ENCODE results near the gene CXorf38. TPM values are rescaled to one million over a fixed set of nuclear protein-coding genes. Genes with fewer than 3 reads are reported as not detected.

Gene CXorf38
- total and polyA plus RNA-seq, 2 experiments from 2014 or later, result 6.1 to 11.3 TPM

DNA sequence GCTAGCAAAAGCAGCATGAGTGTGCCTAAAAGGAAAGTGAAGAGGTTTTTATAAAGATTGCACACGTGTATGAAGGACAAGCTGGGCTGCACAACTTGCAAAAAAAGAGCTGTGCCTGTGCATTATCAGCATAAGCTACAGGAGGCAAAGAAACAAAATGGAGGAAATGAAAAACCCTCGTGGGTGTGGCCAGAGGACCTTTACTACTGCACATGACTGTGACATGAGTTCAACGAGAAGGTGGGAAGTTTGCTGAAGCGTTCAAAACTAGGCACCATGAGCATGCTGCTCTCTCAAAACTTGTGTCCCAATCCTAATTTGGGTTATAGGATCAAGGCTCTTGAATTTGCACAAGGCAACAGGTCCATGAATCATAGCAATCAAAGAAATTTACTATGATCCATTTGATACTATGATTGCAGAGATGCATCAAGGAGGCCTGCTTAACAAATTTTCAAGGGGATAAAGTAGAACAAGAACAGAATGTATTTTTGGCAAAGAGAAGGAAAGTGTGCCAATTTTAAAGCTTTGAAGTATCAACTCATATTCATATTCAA is 38.1 kb upstream of the CXorf38 start:
- 67% methylated on average over 4 of the region's 4 CpGs for WGBS (ENCODE audit: low lambda C conversion rate, missing lambda C conversion rate)
- no peaks in the 10 kb centered on the region for H3K27me3 ChIP-seq
- no peaks in the 10 kb centered on the region for H3K4me1 ChIP-seq (ENCODE audit: insufficient read depth)

GRCh38 chrX:40684092-40684491 is 36.7 kb upstream of the CXorf38 start:
- no peaks in the 10 kb centered on the region for H3K36me3 ChIP-seq (replicated peaks; ENCODE audit: insufficient read depth, low read depth)
- 75% methylated on average over 1 of the region's 1 CpG for WGBS (ENCODE audit: low lambda C conversion rate, missing lambda C conversion rate)
- TF ChIP-seq, protein P1, sequence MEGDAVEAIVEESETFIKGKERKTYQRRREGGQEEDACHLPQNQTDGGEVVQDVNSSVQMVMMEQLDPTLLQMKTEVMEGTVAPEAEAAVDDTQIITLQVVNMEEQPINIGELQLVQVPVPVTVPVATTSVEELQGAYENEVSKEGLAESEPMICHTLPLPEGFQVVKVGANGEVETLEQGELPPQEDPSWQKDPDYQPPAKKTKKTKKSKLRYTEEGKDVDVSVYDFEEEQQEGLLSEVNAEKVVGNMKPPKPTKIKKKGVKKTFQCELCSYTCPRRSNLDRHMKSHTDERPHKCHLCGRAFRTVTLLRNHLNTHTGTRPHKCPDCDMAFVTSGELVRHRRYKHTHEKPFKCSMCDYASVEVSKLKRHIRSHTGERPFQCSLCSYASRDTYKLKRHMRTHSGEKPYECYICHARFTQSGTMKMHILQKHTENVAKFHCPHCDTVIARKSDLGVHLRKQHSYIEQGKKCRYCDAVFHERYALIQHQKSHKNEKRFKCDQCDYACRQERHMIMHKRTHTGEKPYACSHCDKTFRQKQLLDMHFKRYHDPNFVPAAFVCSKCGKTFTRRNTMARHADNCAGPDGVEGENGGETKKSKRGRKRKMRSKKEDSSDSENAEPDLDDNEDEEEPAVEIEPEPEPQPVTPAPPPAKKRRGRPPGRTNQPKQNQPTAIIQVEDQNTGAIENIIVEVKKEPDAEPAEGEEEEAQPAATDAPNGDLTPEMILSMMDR (IDR thresholded peaks at IDR 0.05; ENCODE audit: poor library complexity), result no peak
- TF ChIP-seq EZH2 (IDR thresholded peaks at IDR 0.05; ENCODE audit: borderline replicate concordance) (no peak), EZH2phosphoT487 (IDR thresholded peaks at IDR 0.05; ENCODE audit: low read depth, severe bottlenecking, unreplicated experiment) (no peak)

More for the DNA sequence above, 38.1 kb upstream of the CXorf38 start:
- Histone ChIP-seq H3K9me3 (ENCODE audit: low read depth) (no peaks in the 10 kb centered on the region), H2AFZ (no peak overlapping the region), H3K4me2 (no peak overlapping the region), H3K36me3 (replicated peaks; ENCODE audit: insufficient read depth, low read depth) (no peaks in the 10 kb centered on the region), H3K9me2 (replicated peaks; ENCODE audit: insufficient read depth) (no peaks in the 10 kb centered on the region), H3K79me2 (no peaks in the 10 kb centered on the region), H3K27ac (no peak overlapping the region), H3K4me3 (no peak overlapping the region), H4K20me1 (ENCODE audit: insufficient read depth, poor library complexity, severe bottlenecking) (no peaks in the 10 kb centered on the region)
- no peak for DNase-seq (ENCODE audit: low spot score)
- TF ChIP-seq, protein P1 (IDR thresholded peaks at IDR 0.05; ENCODE audit: poor library complexity), result no peak
- TF ChIP-seq EZH2 (IDR thresholded peaks at IDR 0.05; ENCODE audit: borderline replicate concordance), result no peak

GRCh38 chrX:40683245-40683644 is 35.9 kb upstream of the CXorf38 start:
- no peak for TF ChIP-seq EZH2 (IDR thresholded peaks at IDR 0.05; ENCODE audit: borderline replicate concordance)
- TF ChIP-seq, protein P1 (IDR thresholded peaks at IDR 0.05; ENCODE audit: poor library complexity), result no peak
- TF ChIP-seq EZH2phosphoT487 (IDR thresholded peaks at IDR 0.05; ENCODE audit: low read depth, severe bottlenecking, unreplicated experiment), result no peak

More at GRCh38 chrX:40684092-40684491, 36.7 kb upstream of the CXorf38 start:
- DNase-seq (ENCODE audit: low spot score), result no peak
- Histone ChIP-seq H3K4me2 (no peak overlapping the region), H3K79me2 (no peaks in the 10 kb centered on the region), H2AFZ (no peak overlapping the region), H4K20me1 (ENCODE audit: insufficient read depth, poor library complexity, severe bottlenecking) (no peaks in the 10 kb centered on the region), H3K4me1 (ENCODE audit: insufficient read depth) (no peaks in the 10 kb centered on the region), H3K4me3 (no peak overlapping the region), H3K9me2 (replicated peaks; ENCODE audit: insufficient read depth) (no peaks in the 10 kb centered on the region), H3K9me3 (ENCODE audit: low read depth) (no peaks in the 10 kb centered on the region), H3K27me3 (no peaks in the 10 kb centered on the region), H3K27ac (no peak overlapping the region)

More at GRCh38 chrX:40683245-40683644, 35.9 kb upstream of the CXorf38 start:
- no peak overlapping the region for H3K27ac ChIP-seq
- no peaks in the 10 kb centered on the region for H3K27me3 ChIP-seq
- H3K4me2 ChIP-seq, result no peak overlapping the region
- no peaks in the 10 kb centered on the region for H3K36me3 ChIP-seq (replicated peaks; ENCODE audit: insufficient read depth, low read depth)
- no peak for DNase-seq (ENCODE audit: low spot score)
- WGBS (ENCODE audit: low lambda C conversion rate, missing lambda C conversion rate), result 75% methylated on average over 3 of the region's 3 CpGs
- no peaks in the 10 kb centered on the region for H3K9me3 ChIP-seq (ENCODE audit: low read depth)
- no peaks in the 10 kb centered on the region for H3K4me1 ChIP-seq (ENCODE audit: insufficient read depth)
- H2AFZ ChIP-seq, result no peak overlapping the region
- no peak overlapping the region for H3K4me3 ChIP-seq
- no peaks in the 10 kb centered on the region for H4K20me1 ChIP-seq (ENCODE audit: insufficient read depth, poor library complexity, severe bottlenecking)
- no peaks in the 10 kb centered on the region for H3K9me2 ChIP-seq (replicated peaks; ENCODE audit: insufficient read depth)
- no peaks in the 10 kb centered on the region for H3K79me2 ChIP-seq
